Large intestine (tissue), 3 donors: ENCODE results near the gene RPP25. TPM values are rescaled to one million over a fixed set of nuclear protein-coding genes. Genes with fewer than 3 reads are reported as not detected.
A peak's percentile ranks its signal among the peaks of the same experiment; 100 is the strongest.
"Not testable (repeated sequence)": the region's sequence is repeated elsewhere in the genome, so short reads cannot be mapped to it uniquely, and the experiment has no call there.

Experiments used
- DNase-seq, 2 donors: peaks; one replicate each; pipeline versions ENCODE4 v3.0.0 to v3.0.0-alpha.2; 2013
- H3K27ac ChIP-seq: one replicate; pipeline ENCODE4 v1.5.1; 2013; ENCODE audit warnings: low read length
- H3K27me3 ChIP-seq: 2 replicates; pipeline ENCODE4 v1.6.1; 2013; ENCODE audit warnings: low read length; ENCODE audit not compliant: control insufficient read depth, insufficient read depth
- H3K36me3 ChIP-seq: 2 replicates; pipeline ENCODE4 v1.6.1; 2013; ENCODE audit warnings: low read length; ENCODE audit not compliant: control insufficient read depth, insufficient read depth
- H3K4me1 ChIP-seq: one replicate; pipeline ENCODE4 v1.6.1; 2013; ENCODE audit warnings: low read length; ENCODE audit not compliant: control insufficient read depth, insufficient read depth
- H3K4me3 ChIP-seq: one replicate; pipeline ENCODE4 v1.5.1; 2013; ENCODE audit warnings: low read length
- H3K9me3 ChIP-seq: one replicate; pipeline ENCODE4 v1.6.1; 2013; ENCODE audit warnings: mild to moderate bottlenecking, low read depth, low read length, moderate library complexity; ENCODE audit not compliant: control insufficient read depth
- WGBS: methylation state at CpG from one replicate; pipeline ENCODE4 v1.1.5; 2013; ENCODE audit warnings: low lambda C conversion rate; ENCODE audit not compliant: insufficient coverage; 5-methylcytosine and 5-hydroxymethylcytosine counted together
- polyA plus RNA-seq: library from polyadenylated mRNA; unstranded; fragments of 120-200 nt; gene quantifications from one replicate; pipeline ENCODE4 v1.2.1, GENCODE V29; 2013

The RPP25 gene
- polyA plus RNA-seq, 1 donor: 6.2 TPM

- DNase-seq: peak in 1 of 2 donors; percentile 37
- no peaks in the 10 kb centered on the region for H3K9me3 ChIP-seq
- H3K27ac ChIP-seq: no peak overlapping the region
- WGBS: no CpG with 5 or more reads among the region's 2 CpGs
- no peak overlapping the region for H3K4me3 ChIP-seq
- H3K27me3 ChIP-seq: no peaks in the 10 kb centered on the region
- peaks cover 10% of the 10 kb centered on the region for H3K4me1 ChIP-seq
- H3K36me3 ChIP-seq: peaks cover 16% of the 10 kb centered on the region
Measured at GRCh38 chr15:74933573-74933972, 23.0 kb downstream of the RPP25 start.

- Histone ChIP-seq H3K9me3 (no peaks in the 10 kb centered on the region), H3K36me3 (peaks cover 43% of the 10 kb centered on the region), H3K27ac (no peak overlapping the region), H3K27me3 (no peaks in the 10 kb centered on the region), H3K4me3 (no peak overlapping the region), H3K4me1 (peaks cover 7% of the 10 kb centered on the region)
- DNase-seq: no peak
- WGBS: no CpG with 5 or more reads among the region's 5 CpGs
Measured at GRCh38 chr15:74928771-74929198, 27.8 kb downstream of the RPP25 start.

GRCh38 chr15:74924525-74924924, 32.0 kb downstream of the RPP25 start:
- Histone ChIP-seq H3K27ac (no peak overlapping the region), H3K27me3 (no peaks in the 10 kb centered on the region), H3K9me3 (no peaks in the 10 kb centered on the region), H3K36me3 (peaks cover 67% of the 10 kb centered on the region), H3K4me3 (no peak overlapping the region), H3K4me1 (no peaks in the 10 kb centered on the region)
- WGBS: no CpG with 5 or more reads among the region's 3 CpGs
- no peak for DNase-seq

- 100% methylated on average over 1 of the region's 8 CpGs for WGBS
- Histone ChIP-seq H3K27ac (no peak overlapping the region), H3K4me1 (no peaks in the 10 kb centered on the region), H3K4me3 (no peak overlapping the region), H3K36me3 (peaks cover 72% of the 10 kb centered on the region), H3K27me3 (no peaks in the 10 kb centered on the region), H3K9me3 (no peaks in the 10 kb centered on the region)
- no peak for DNase-seq
Measured at GRCh38 chr15:74920456-74920855, 36.1 kb downstream of the RPP25 start.

GRCh38 chr15:74917676-74918075, 38.9 kb downstream of the RPP25 start:
- H3K4me3 ChIP-seq: no peak overlapping the region
- H3K27me3 ChIP-seq: no peaks in the 10 kb centered on the region
- no peaks in the 10 kb centered on the region for H3K4me1 ChIP-seq
- DNase-seq: no peak
- peaks cover 63% of the 10 kb centered on the region for H3K36me3 ChIP-seq
- no peaks in the 10 kb centered on the region for H3K9me3 ChIP-seq
- WGBS: no CpG with 5 or more reads among the region's 6 CpGs
- H3K27ac ChIP-seq: no peak overlapping the region

- WGBS: no CpG with 5 or more reads among the region's 8 CpGs
- not testable (repeated sequence) for DNase-seq, H3K27me3 ChIP-seq, H3K9me3 ChIP-seq, H3K27ac ChIP-seq, H3K4me1 ChIP-seq, H3K4me3 ChIP-seq
- peaks cover 39% of the 10 kb centered on the region for H3K36me3 ChIP-seq
Measured at GRCh38 chr15:74913799-74914198, 42.8 kb downstream of the RPP25 start.

GRCh38 chr15:74913041-74913440, 43.5 kb downstream of the RPP25 start:
- Histone ChIP-seq H3K4me1 (peaks cover 3% of the 10 kb centered on the region), H3K4me3 (no peak overlapping the region), H3K27ac (no peak overlapping the region), H3K27me3 (no peaks in the 10 kb centered on the region), H3K9me3 (no peaks in the 10 kb centered on the region), H3K36me3 (peaks cover 32% of the 10 kb centered on the region)
- no peak for DNase-seq
- WGBS: no CpG with 5 or more reads among the region's 9 CpGs

GRCh38 chr15:74908635-74909034, 47.9 kb downstream of the RPP25 start:
- Histone ChIP-seq H3K36me3 (peaks cover 18% of the 10 kb centered on the region), H3K4me1 (peaks cover 11% of the 10 kb centered on the region), H3K27ac (no peak overlapping the region), H3K27me3 (no peaks in the 10 kb centered on the region), H3K9me3 (no peaks in the 10 kb centered on the region), H3K4me3 (no peak overlapping the region)
- WGBS: no CpG with 5 or more reads among the region's 4 CpGs
- no peak for DNase-seq

- H3K4me3 ChIP-seq: peak overlapping the region; percentile 89
- H3K36me3 ChIP-seq: peaks cover 27% of the 10 kb centered on the region
- no peak for DNase-seq
- peak overlapping the region; percentile 59 for H3K27ac ChIP-seq
- WGBS: 0% methylated on average over 2 of the region's 8 CpGs
- no peaks in the 10 kb centered on the region for H3K9me3 ChIP-seq
- H3K4me1 ChIP-seq: peaks cover 11% of the 10 kb centered on the region
- no peaks in the 10 kb centered on the region for H3K27me3 ChIP-seq
Measured at GRCh38 chr15:74907163-74907870, 49.3 kb downstream of the RPP25 start.

GRCh38 chr15:74906450-74907162, 50.0 kb downstream of the RPP25 start, which contains the start of gene FAM219B:
TSS of gene FAM219B (minus strand) at chr15:74906851. CDS start at chr15:74906800, 51 bp downstream.
- Histone ChIP-seq H3K36me3 (peaks cover 30% of the 10 kb centered on the region), H3K4me1 (peaks cover 11% of the 10 kb centered on the region), H3K9me3 (no peaks in the 10 kb centered on the region), H3K4me3 (peak within 1 kb of the TSS; percentile 89), H3K27me3 (no peaks in the 10 kb centered on the region), H3K27ac (peak within 1 kb of the TSS; percentile 87)
- DNase-seq: peak; percentile 79 to 89
- no CpG with 5 or more reads among the region's 74 CpGs for whole genome bisulfite sequencing
